Lung (tissue), 12 donors: Measurements from ENCODE around the gene FTCD. TPM values are rescaled to one million over a fixed set of nuclear protein-coding genes. Genes with fewer than 3 reads are reported as not detected.
A peak's percentile ranks its signal among the peaks of the same experiment; 100 is the strongest.

ENCODE experiments used
- ATAC-seq: fragments of 200-7000 bp; cut with Tn5 transposase; one replicate; pipeline ENCODE4 v1.9.1; 2020; ENCODE audit warnings: moderate number of reproducible peaks; ENCODE audit not compliant: insufficient read depth, low FRiP score
- DNase-seq, 3 donors: peaks; one replicate each; pipeline ENCODE4 v3.0.0-alpha.2; 2013 to 2017
- H3K27ac ChIP-seq, 2 donors: one replicate each; pipeline ENCODE4 v1.5.1; 2013; ENCODE audit warnings: mild to moderate bottlenecking in 2 of 2, moderate library complexity in 2 of 2, control low read depth in 1 of 2, inconsistent platforms in 1 of 2, low read depth in 1 of 2, low read length in 1 of 2
- H3K27me3 ChIP-seq, 3 donors: one replicate each; pipeline ENCODE4 v1.5.1; 2013; ENCODE audit warnings: low read length in 2 of 3; ENCODE audit not compliant: control insufficient read depth in 3 of 3, insufficient read depth in 3 of 3
- H3K36me3 ChIP-seq, 4 donors: one replicate each; pipeline ENCODE4 v1.5.1; 2013; ENCODE audit warnings: low read length in 4 of 4, mild to moderate bottlenecking in 1 of 4, moderate library complexity in 1 of 4; ENCODE audit not compliant: control insufficient read depth in 4 of 4, insufficient read depth in 4 of 4
- H3K4me1 ChIP-seq, 5 donors: one replicate each; pipeline ENCODE4 v1.5.1; 2013; ENCODE audit warnings: low read length in 5 of 5, mild to moderate bottlenecking in 2 of 5, moderate library complexity in 1 of 5; ENCODE audit not compliant: control insufficient read depth in 5 of 5, insufficient read depth in 5 of 5
- H3K4me3 ChIP-seq: one replicate; pipeline ENCODE4 v1.5.1; 2013; ENCODE audit warnings: mild to moderate bottlenecking, control low read depth, moderate library complexity
- H3K9ac ChIP-seq, 2 donors: one replicate each; pipeline ENCODE4 v1.5.1; 2013; ENCODE audit warnings: low read length in 2 of 2, control low read depth in 1 of 2; ENCODE audit not compliant: insufficient read depth in 1 of 2
- H3K9me3 ChIP-seq, 4 donors: one replicate each; pipeline ENCODE4 v1.5.1; 2013; ENCODE audit warnings: low read length in 3 of 4, mild to moderate bottlenecking in 1 of 4, moderate library complexity in 1 of 4; ENCODE audit not compliant: control insufficient read depth in 4 of 4, insufficient read depth in 3 of 4
- whole genome bisulfite sequencing, 2 donors: extraction: QIAGEN DNeasy Blood & Tissue Kit; methylation state at CpG; one replicate each; pipeline ENCODE4 v1.1.7; 2013; 5-methylcytosine and 5-hydroxymethylcytosine counted together
- polyA plus RNA-seq, 2 donors: library from polyadenylated mRNA; stranded (reverse); fragments of 200-250 nt; gene quantifications; one replicate each; pipeline ENCODE4 v1.2.1, GENCODE V29; 2013
- total RNA-seq, 2 donors: library from RNA; depleted of rRNA in 1 of 2; stranded (reverse); fragments of >200 nt in 1 of 2; gene quantifications; one replicate each; pipeline ENCODE4 v1.2.1, GENCODE V29; 2014 to 2021
- TF ChIP-seq, protein P1 (sequence below): IDR thresholded peaks from 2 replicates; pipeline ENCODE4 v1.5.1; 2012; ENCODE audit warnings: mild to moderate bottlenecking; ENCODE audit errors: control extremely low read depth, extremely low read depth
- donor health status: control.
- donor health status: control.
- donor health status: Bipolar disorder and iron deficiency.
- donor health status: healthy.
- donor health status: DM: yes; HTN: yes; CAD: no.

The FTCD gene
- total and polyA plus RNA-seq, 4 donors = 0.03 to 0.43 (median 0.20) TPM

GRCh38 chr21:46168659-46169386 is 13.4 kb upstream of the FTCD start:
- no peaks in the 10 kb centered on the region for H3K27me3 ChIP-seq
- H3K4me3 ChIP-seq = no peak overlapping the region
- H3K36me3 ChIP-seq = no peaks in the 10 kb centered on the region
- H3K27ac ChIP-seq = no peak overlapping the region
- no peaks in the 10 kb centered on the region for H3K4me1 ChIP-seq
- no peak for ATAC-seq
- no peak overlapping the region for H3K9ac ChIP-seq
- TF ChIP-seq, protein P1, sequence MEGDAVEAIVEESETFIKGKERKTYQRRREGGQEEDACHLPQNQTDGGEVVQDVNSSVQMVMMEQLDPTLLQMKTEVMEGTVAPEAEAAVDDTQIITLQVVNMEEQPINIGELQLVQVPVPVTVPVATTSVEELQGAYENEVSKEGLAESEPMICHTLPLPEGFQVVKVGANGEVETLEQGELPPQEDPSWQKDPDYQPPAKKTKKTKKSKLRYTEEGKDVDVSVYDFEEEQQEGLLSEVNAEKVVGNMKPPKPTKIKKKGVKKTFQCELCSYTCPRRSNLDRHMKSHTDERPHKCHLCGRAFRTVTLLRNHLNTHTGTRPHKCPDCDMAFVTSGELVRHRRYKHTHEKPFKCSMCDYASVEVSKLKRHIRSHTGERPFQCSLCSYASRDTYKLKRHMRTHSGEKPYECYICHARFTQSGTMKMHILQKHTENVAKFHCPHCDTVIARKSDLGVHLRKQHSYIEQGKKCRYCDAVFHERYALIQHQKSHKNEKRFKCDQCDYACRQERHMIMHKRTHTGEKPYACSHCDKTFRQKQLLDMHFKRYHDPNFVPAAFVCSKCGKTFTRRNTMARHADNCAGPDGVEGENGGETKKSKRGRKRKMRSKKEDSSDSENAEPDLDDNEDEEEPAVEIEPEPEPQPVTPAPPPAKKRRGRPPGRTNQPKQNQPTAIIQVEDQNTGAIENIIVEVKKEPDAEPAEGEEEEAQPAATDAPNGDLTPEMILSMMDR = no peak
- no peak for DNase-seq
- no peaks in the 10 kb centered on the region for H3K9me3 ChIP-seq
- WGBS, 2 donors = 82 to 89% methylated on average over 8 of the region's 8 CpGs

GRCh38 chr21:46168238-46168637 is 12.9 kb upstream of the FTCD start:
- peaks cover 0 to 3% (median 0%) of the 10 kb centered on the region in 4 donors for H3K36me3 ChIP-seq
- no peaks in the 10 kb centered on the region for H3K4me1 ChIP-seq
- H3K27ac ChIP-seq = no peak overlapping the region
- DNase-seq (peak in 1 of 3 donors; percentile 12), ATAC-seq (no peak)
- H3K9ac ChIP-seq = no peak overlapping the region
- TF ChIP-seq, protein P1 = no peak
- peaks cover 0 to 2% (median 0%) of the 10 kb centered on the region in 3 donors for H3K27me3 ChIP-seq
- WGBS, 2 donors = 88 to 95% methylated on average over 14 of the region's 14 CpGs
- no peaks in the 10 kb centered on the region for H3K9me3 ChIP-seq
- H3K4me3 ChIP-seq = no peak overlapping the region

DNA sequence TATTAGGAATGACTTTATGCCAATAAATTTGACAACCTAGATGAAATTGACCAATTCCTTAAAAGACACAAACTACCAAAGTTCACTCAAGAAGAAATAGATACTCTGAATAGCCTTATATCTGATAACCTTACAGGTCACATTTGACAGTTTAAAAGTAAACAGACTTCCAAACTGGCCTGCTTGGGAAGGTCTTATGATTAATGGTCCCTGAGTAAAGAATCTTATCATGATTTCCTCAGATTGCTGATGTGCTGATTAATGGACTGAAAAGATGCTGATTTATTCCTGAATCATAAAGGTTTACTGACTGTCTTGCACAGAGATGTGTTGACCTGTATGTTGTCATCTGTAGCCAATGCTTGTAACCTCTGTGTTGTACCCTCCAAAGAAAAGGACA is 9.7 kb upstream of the FTCD start:
- H3K4me1 ChIP-seq = no peaks in the 10 kb centered on the region

More for the DNA sequence above, 9.7 kb upstream of the FTCD start:
- Histone ChIP-seq H3K9ac (no peak overlapping the region), H3K4me3 (no peak overlapping the region), H3K27ac (no peak overlapping the region), H3K27me3 (peaks cover 0 to 20% (median 0%) of the 10 kb centered on the region in 3 donors), H3K36me3 (peaks cover 0 to 8% (median 1%) of the 10 kb centered on the region in 4 donors), H3K9me3 (peaks cover 0 to under 1% (median 0%) of the 10 kb centered on the region in 4 donors)
- ATAC-seq = no peak
- no peak for DNase-seq
- TF ChIP-seq, protein P1 = no peak
